Measurements from ENCODE around the gene CATSPER4. TPM values are rescaled to one million over a fixed set of nuclear protein-coding genes. Genes with fewer than 3 reads are reported as not detected.
A peak's percentile ranks its signal among the peaks of the same experiment; 100 is the strongest.

CATSPER4 gene
- total RNA-seq: not detected in 2 replicates

- no peak for DNase-seq (ENCODE audit: extremely low read depth, low read depth, low spot score)
These were observed at the start of gene CATSPER4 for GRCh38 chr1:26190373-26190987. Gene CATSPER4, plus strand, starts transcription at chr1:26190602. Its CDS starts 26 bp downstream, at chr1:26190628.

GRCh38 chr1:26142159-26142558 is 48.2 kb upstream of the CATSPER4 start:
- no peak for DNase-seq (ENCODE audit: extremely low read depth, low read depth, low spot score)

DNA sequence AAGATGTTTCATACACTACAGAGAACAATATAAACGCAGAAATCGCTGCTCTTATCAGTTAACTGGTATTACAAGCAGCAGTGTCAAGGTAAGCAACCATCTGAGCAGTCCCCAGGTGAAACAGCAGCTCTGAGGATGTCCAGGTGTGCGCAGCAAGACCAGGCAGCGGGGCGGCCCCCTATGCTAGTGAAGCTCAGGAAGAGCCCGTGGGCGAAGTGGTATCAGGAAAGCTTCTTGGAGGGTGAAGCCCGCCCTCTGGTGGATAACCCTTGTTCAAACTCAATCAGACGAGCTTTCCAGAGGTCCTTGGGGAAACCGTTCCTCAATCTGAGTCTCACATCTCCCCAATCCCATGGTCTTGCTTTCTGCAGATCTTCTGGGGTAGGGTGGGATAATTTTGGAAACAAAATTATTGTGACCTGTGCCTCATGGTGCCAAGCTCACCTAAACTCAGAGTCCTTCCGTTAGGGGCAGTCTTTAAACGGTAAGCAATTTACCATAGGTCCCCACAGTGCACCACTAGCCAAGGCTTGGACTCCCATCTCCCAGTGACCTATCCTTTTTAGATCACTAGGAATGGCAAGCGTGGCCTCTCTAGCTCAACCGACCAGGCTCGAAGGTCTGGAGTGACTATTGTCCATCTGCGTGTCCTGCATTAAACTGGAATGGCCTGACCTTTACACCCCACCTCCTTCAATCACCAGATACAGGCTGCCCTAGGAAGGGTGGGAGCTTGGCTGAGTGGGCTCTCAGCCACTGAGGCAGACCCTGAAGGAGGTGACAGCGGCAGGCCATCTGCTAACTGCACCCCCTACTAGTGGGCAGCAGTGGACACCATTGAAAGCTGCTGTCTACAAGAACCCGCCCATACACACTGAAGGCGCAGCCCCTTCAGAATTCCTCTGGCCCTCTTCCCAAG is 45.1 kb upstream of the CATSPER4 start:
- DNase-seq (ENCODE audit: extremely low read depth, low read depth, low spot score): peak; percentile 83

DNA sequence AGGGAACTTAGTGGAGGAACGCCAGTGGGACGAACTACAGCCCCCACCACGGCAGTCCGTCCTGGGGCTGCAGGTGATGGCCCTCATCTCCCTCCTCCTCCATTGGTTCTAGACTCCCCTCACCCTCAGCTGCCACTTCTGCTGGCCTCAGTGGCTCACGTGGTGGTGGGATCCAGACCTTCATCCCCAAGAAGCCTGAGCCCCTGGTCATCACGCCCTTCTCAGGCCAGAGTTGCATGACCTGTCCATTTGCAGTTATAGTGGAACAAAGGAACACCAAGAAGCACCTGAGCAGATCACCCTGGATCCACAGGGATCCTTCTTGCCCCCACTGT is 44.5 kb upstream of the CATSPER4 start:
- no peak for DNase-seq (ENCODE audit: extremely low read depth, low read depth, low spot score)

DNA sequence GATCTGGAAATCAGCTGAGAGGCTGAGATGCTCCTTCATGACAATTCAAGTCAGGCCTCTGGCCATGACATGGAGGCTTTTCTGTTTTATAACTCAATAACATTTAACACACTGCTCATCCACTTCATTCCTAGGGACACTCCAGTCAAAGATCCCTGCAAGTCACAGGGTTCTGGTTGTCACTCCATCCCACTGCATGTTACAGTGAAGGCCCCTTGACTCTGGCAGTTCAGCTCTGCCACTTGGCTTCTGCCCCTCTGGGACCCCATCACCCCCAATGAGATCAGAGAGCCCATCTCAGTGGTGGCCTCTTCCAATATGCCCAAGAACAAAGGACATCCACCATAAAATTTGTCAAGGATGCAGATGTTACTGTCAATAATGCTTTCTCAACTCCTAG is 41.5 kb upstream of the CATSPER4 start:
- no peak for DNase-seq (ENCODE audit: extremely low read depth, low read depth, low spot score)

DNA sequence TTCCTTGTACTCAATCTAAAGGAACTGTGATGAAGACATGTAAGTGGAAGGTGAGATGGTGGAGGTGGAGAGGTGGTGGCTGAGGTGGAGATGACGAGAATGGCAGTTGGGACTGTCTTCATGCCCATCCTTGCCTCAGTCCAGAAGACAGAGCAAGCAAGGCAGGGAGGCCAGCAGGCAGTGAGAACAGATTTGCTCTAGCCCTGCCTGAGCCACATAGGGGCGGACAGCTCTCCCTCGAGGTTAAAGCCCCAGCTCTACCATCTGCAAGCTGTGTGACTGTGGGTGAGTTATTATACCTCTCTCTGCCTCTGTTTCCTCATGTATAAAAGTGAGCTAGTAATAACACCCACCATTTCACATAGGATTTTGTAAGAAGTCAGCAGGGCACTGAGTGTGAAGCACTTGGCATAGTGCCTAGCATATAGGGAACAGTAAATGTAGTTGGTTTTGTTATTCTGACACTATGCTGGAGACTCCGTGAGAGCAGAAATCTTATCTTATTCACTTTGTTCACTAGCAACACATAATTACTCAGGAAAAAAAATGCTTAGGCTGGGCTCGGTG is 36.4 kb upstream of the CATSPER4 start:
- no peak for DNase-seq (ENCODE audit: extremely low read depth, low read depth, low spot score)

DNA sequence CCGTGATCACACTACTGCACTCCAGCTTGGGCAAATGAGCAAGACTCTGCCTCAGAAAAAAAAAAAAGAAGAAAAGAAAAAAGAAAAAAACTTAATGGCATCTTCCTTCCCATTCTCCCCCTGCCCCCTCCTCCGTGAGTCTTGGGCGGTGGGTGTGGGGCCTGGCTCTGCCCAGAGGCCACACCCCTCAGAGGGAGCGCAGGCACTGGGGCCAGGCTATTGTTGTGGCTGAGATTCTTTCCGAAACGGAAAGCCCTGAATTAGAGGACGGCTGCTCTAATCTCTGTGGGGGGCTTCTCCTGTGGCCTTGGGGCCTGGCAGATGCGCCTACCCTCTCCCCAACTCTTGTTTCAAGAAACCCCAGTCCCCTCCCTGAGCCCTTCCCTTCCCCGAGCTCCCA is 35.7 kb upstream of the CATSPER4 start:
- no peak for DNase-seq (ENCODE audit: extremely low read depth, low read depth, low spot score)

GRCh38 chr1:26155370-26156284 is 34.8 kb upstream of the CATSPER4 start:
- DNase-seq (ENCODE audit: extremely low read depth, low read depth, low spot score): no peak

DNA sequence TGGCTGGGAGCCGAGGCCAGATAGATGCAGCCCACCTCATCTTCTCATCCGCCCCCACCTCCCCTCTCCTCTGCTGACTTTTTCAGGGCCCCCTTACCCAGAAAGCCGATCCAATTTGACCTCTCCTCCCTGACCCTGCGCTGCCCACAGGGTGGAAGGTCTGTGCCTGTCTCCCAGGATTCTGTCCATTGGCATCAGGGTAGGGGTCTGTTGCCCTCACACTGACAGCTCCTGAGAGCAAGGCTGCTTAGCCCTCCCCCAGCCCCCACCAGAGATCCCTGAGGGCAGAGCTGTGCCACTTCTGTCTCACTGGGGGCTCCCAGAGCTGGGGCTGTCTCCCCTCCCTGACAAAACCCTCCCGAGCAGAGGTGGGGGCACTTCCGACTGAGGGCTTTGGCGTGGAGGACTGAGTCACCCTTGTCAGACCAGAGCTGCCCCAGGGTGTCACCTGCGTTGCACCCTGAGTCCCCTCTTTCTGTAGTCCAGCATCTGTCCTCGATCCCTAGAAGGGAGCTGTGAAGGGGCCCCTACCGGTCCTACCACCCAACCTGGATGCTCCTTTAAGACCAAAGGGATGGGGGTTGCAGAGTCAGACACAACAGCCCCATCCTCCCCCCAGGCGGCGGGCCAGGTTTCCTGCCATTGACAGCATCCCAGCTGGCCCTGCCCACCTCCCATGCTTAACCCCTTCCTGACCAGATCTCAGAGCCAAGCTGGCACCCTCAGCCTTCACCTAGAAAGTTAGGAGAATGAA is 33.9 kb upstream of the CATSPER4 start:
- no peak for DNase-seq (ENCODE audit: extremely low read depth, low read depth, low spot score)

GRCh38 chr1:26158271-26158907 is 32.0 kb upstream of the CATSPER4 start:
- no peak for DNase-seq (ENCODE audit: extremely low read depth, low read depth, low spot score)

GRCh38 chr1:26158908-26159742 is 31.3 kb upstream of the CATSPER4 start, which contains the start of gene FAM110D:
Gene FAM110D, plus strand, starts transcription at chr1:26159079. Its CDS starts 2,213 bp downstream, at chr1:26161292.
- DNase-seq (ENCODE audit: extremely low read depth, low read depth, low spot score): no peak

DNA sequence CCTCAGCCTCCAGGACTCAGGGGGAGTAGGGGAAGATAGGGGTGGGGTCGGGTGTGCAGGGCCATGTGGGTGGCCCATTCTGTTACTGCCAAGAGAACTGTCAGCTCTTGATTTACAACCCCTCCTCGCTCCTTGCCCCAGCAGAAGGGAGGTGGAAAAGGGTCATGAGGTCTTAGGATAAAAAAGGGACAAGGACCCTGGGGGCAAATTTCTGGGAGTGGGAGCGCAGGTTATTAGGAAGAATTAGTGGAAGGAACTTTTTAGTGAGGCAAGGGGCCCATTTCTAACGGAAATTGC is 30.7 kb upstream of the CATSPER4 start:
- DNase-seq (ENCODE audit: extremely low read depth, low read depth, low spot score): no peak

DNA sequence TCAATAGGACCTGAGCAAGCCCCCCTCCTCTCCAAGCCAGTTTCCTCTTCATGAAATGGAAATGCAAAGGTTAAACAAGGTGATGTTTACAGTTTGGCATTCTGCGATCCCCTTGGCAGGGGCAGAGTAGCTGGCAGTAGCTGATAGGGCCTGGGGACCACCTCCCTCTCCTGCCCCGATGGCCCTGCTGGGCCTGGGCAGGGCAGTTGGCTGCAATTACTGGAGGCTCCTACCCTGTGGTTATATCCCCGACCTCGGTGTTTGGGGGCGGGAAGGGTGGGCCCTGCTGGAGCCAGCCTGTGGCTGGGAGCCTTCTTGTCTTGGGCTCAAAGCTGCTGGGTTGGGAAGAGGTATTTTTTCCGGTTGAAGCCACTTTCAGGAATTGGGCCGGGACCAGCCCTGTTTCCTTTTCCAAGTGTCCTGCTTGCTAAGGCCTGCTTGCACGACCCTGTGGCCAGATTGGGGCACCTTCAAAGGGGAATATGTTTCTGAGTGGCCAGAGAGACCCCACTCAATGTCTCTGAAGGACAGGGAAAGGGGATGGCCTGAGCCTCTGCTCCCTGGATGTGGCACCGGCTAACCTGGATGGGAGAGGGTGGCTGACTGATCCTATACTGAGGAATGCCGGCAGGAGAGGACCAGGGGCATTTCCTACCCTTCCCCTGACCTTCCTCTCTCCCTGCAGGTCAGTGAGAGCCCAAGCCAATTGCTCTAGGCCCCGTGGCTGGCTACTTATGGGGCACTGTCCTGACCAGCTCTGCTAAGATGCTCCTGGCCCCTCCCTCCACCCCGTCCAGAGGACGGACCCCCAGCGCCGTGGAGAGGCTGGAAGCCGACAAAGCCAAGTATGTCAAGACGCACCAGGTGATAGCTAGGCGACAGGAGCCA is 29.6 kb upstream of the CATSPER4 start:
- no peak for DNase-seq (ENCODE audit: extremely low read depth, low read depth, low spot score)

DNA sequence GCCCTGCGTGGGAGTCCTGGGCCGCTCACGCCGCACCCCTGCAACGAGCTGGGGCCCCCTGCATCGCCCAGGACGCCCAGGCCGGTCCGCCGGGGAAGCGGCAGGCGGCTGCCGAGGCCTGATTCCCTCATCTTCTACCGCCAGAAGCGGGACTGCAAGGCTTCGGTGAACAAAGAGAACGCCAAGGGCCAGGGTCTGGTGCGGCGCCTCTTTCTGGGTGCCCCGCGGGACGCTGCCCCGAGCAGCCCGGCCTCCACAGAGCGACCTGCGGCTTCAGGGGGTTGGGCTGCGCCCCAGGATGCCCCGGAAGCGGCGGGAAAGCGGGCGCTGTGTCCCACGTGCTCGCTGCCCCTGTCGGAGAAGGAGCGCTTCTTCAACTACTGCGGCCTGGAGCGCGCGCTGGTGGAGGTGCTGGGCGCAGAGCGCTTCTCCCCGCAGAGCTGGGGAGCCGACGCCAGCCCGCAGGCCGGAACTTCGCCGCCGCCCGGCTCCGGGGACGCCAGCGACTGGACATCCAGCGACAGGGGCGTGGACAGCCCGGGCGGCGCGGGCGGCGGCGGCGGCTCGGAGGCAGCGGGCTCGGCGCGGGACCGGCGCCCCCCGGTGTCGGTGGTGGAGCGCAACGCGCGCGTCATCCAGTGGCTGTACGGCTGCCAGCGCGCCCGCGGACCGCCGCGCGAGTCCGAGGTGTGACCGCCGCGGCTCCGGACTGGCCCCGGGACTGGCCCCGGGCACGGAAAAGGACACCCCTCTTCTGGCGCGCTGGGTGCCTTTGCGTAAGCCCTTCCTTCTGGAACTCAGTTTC is 28.8 kb upstream of the CATSPER4 start:
- no peak for DNase-seq (ENCODE audit: extremely low read depth, low read depth, low spot score)

DNA sequence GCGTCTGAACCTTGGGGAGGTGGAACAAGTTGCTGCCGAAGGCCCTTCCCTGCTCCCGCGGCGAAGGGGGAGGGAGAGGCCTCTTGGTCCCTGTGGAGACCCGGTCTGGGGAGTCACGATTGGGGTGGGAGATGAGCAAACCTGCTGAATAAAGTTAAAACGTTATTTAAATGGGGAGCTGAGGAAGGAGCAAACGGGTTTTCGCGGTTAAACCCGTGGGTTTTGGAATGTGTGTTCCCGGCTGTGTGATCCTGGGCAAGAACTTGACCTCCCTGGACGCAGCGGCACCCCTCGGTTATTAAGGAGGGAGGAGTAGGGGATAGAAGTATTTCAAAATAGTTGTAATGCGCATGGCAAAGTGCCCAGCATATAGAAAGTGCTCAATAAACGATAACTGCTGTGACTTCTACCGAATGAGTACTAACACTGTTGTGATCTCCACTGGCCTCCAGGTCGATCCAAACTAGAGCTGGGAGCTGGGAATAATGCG is 28.1 kb upstream of the CATSPER4 start:
- DNase-seq (ENCODE audit: extremely low read depth, low read depth, low spot score): no peak

DNA sequence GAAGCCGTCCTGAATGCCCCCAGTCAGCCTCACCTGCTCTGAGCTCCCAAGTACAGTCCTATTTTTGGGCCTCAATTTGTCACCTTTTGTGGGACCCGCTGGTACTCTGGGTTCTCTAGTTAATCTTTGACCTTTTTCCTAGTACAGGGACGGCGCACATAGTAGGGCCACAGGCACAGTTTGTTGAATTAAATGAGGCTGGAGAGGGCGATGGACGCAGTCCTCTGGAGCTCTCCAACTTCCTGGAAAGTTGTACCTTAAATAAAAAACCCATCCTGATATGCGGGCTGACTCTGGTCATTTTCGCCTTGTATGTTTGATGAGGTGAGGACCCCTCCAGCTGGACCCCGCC is 26.7 kb upstream of the CATSPER4 start:
- no peak for DNase-seq (ENCODE audit: extremely low read depth, low read depth, low spot score)

All from glomerular endothelial cell (primary cell).